HEK293 (cell line): Measurements from ENCODE around the gene KLHL12.

Experiments used
- CTCF ChIA-PET: fragments of 350-600 bp; formaldehyde crosslinking; extraction: SDS; loops from one replicate; lab custom pipeline; 2021; ENCODE audit warnings: antibody characterized with exemption; lab: Yijun Ruan, JAX
- POLR2A ChIA-PET: fragments of 300-600 bp; formaldehyde crosslinking; extraction: SDS; loops from one replicate; lab custom pipeline; 2020; ENCODE audit warnings: antibody characterized with exemption, inconsistent platforms; lab: Yijun Ruan, JAX
- H3K27ac ChIP-seq: fragments of 200-500 bp; sonication (Bioruptor generic); 2 replicates; pipeline ENCODE4 v1.5.1; 2014; ENCODE audit warnings: low read depth, low read length, control low read depth, inconsistent platforms; ENCODE audit errors: extremely low read depth
- H3K36me3 ChIP-seq, 2 experiments: fragments of 200-500 bp in 1 of 2; sonication (Bioruptor generic) in 1 of 2; 1 replicate in 1 of 2; 2 replicates in 1 of 2; pipeline ENCODE4 v1.5.1; 2014 to 2017; ENCODE audit warnings: inconsistent platforms in 2 of 2, low read length in 2 of 2; ENCODE audit not compliant: control insufficient read depth in 2 of 2, insufficient read depth in 1 of 2
- H3K4me1 ChIP-seq: fragments of 200-500 bp; sonication (Bioruptor generic); 2 replicates; pipeline ENCODE4 v1.5.1; 2014; ENCODE audit warnings: mild to moderate bottlenecking, low read length, inconsistent platforms; ENCODE audit not compliant: control insufficient read depth, insufficient read depth
- H3K4me3 ChIP-seq: 2 replicates; pipeline ENCODE4 v1.5.1; 2011; ENCODE audit warnings: low read depth, mild to moderate bottlenecking, control low read depth, low read length, moderate library complexity
- H3K9me3 ChIP-seq: fragments of 200-500 bp; sonication (Bioruptor generic); 2 replicates; pipeline ENCODE4 v1.5.1; 2014; ENCODE audit warnings: low read depth, low read length, inconsistent platforms; ENCODE audit not compliant: control insufficient read depth, insufficient read depth
- FEZF1 ChIP-seq: fragments of 450-650 bp; formaldehyde crosslinking; IDR thresholded peaks from 2 replicates; pipeline ENCODE4 v1.5.1; 2016; ENCODE audit warnings: missing biosample characterization, missing genetic modification characterization
- KLF16 ChIP-seq: fragments of 450-650 bp; formaldehyde crosslinking; IDR thresholded peaks from 2 replicates; pipeline ENCODE4 v1.5.1; 2017; ENCODE audit warnings: missing biosample characterization, missing genetic modification characterization
- MYNN ChIP-seq: fragments of 450-650 bp; formaldehyde crosslinking; IDR thresholded peaks from 2 replicates; pipeline ENCODE4 v1.5.1; 2016; ENCODE audit warnings: missing biosample characterization, missing genetic modification characterization, borderline replicate concordance
- TRIM28 ChIP-seq: IDR thresholded peaks from 2 replicates; pipeline ENCODE4 v1.6.1; 2011; ENCODE audit warnings: low read length, control low read depth, borderline replicate concordance
- ZBTB21 ChIP-seq: fragments of 450-650 bp; formaldehyde crosslinking; IDR thresholded peaks from 2 replicates; pipeline ENCODE4 v1.5.1; 2017; ENCODE audit warnings: missing biosample characterization, missing genetic modification characterization
- ZFHX2 ChIP-seq: fragments of 450-650 bp; formaldehyde crosslinking; conservative IDR thresholded peaks from 2 replicates; pipeline ENCODE4 v1.5.1; 2016; ENCODE audit warnings: missing biosample characterization, missing genetic modification characterization
- ZNF121 ChIP-seq: fragments of 450-650 bp; formaldehyde crosslinking; IDR thresholded peaks from 2 replicates; pipeline ENCODE4 v1.5.1; 2016; ENCODE audit warnings: missing biosample characterization, missing genetic modification characterization
- ZNF140 ChIP-seq: fragments of 450-650 bp; formaldehyde crosslinking; IDR thresholded peaks from 2 replicates; pipeline ENCODE4 v1.5.1; 2016; ENCODE audit warnings: missing biosample characterization, missing genetic modification characterization
- ZNF146 ChIP-seq: fragments of 450-650 bp; formaldehyde crosslinking; IDR thresholded peaks from 2 replicates; pipeline ENCODE4 v1.5.1; 2016; ENCODE audit warnings: missing biosample characterization, missing genetic modification characterization
- ZNF23 ChIP-seq: fragments of 450-650 bp; formaldehyde crosslinking; IDR thresholded peaks from 2 replicates; pipeline ENCODE4 v1.5.1; 2016; ENCODE audit warnings: missing biosample characterization, missing genetic modification characterization, borderline replicate concordance
- ZNF248 ChIP-seq: fragments of 450-650 bp; formaldehyde crosslinking; IDR thresholded peaks from 2 replicates; pipeline ENCODE4 v1.5.1; 2017; ENCODE audit warnings: missing biosample characterization, missing genetic modification characterization
- ZNF423 ChIP-seq: fragments of 450-650 bp; formaldehyde crosslinking; IDR thresholded peaks from 2 replicates; pipeline ENCODE4 v1.5.1; 2016; ENCODE audit warnings: missing biosample characterization, missing genetic modification characterization
- ZNF48 ChIP-seq: fragments of 450-650 bp; formaldehyde crosslinking; IDR thresholded peaks from 2 replicates; pipeline ENCODE4 v1.5.1; 2016; ENCODE audit warnings: missing biosample characterization, missing genetic modification characterization
- ZNF530 ChIP-seq: fragments of 450-650 bp; formaldehyde crosslinking; IDR thresholded peaks from 2 replicates; pipeline ENCODE4 v1.5.1; 2016; ENCODE audit warnings: low read depth, missing biosample characterization, missing genetic modification characterization
- ZNF777 ChIP-seq: fragments of 450-650 bp; formaldehyde crosslinking; IDR thresholded peaks from 2 replicates; pipeline ENCODE4 v1.5.1; 2017; ENCODE audit warnings: missing biosample characterization, missing genetic modification characterization, borderline replicate concordance
- ZNF843 ChIP-seq: fragments of 450-650 bp; formaldehyde crosslinking; IDR thresholded peaks from 2 replicates; pipeline ENCODE4 v1.5.1; 2016; ENCODE audit warnings: missing biosample characterization, missing genetic modification characterization
- TF ChIP-seq, protein P1 (sequence below): fragments of 450-650 bp; formaldehyde crosslinking; IDR thresholded peaks from 2 replicates; pipeline ENCODE4 v1.5.1; 2016; ENCODE audit warnings: missing biosample characterization, missing genetic modification characterization
- TF ChIP-seq, protein P2 (sequence below): fragments of 450-650 bp; formaldehyde crosslinking; IDR thresholded peaks from 2 replicates; pipeline ENCODE4 v1.5.1; 2016; ENCODE audit warnings: missing biosample characterization, missing genetic modification characterization

Gene KLHL12

DNA sequence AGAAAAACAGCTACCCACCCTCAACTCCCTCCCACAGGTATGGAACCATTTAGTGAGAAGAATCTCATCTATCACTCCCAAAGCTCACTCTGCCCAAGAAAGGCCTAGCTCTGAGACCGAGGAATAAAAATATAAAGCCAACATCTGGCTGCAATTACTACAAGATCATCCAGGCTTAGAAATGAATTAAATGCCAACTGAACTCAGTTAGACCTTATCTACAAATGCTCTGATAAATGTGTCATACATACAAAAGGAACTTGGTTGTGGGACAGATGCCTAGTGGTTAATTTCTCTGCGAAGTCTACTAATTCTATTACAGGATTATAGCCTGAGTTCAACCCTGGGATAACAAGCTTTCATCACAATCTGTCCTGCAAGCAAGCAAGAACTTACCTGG is 24.4 kb upstream of the KLHL12 start:
- ChIA-PET CTCF (interaction anchor here (0.8 to 1.1 kb wide), 2 partner anchors 8 to 13 kb away, joined by 4 to 5 read pairs; no protein-coding TSS in a partner anchor), POLR2A (no interaction called here)
- Histone ChIP-seq H3K9me3 (no peaks in the 10 kb centered on the region), H3K4me3 (no peak overlapping the region), H3K4me1 (no peaks in the 10 kb centered on the region), H3K27ac (no peak overlapping the region), H3K36me3 (peaks cover 18 to 78% of the 10 kb centered on the region in 2 experiments)
- TF ChIP-seq ZNF23 (tag by site-specific recombination) (no peak), ZNF248 (tag by site-specific recombination) (no peak), ZBTB21 (no peak)

DNA sequence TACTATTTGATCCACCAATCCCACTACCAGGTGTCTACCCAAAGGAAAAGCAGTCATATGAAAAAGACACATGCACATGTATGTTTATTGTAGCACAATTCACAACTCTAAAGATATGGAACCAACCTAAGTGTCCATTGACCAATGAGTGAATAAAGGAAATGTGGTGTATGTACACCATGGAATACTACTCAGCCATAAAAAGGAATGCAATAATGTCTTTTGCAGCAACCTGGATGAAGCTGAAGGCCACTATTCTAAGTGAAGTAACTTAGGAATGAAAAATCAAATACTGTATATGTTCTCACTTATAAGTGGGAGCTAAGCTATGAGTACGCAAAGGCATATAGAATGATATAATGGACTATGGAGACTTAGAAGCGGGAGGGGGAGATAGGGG is 18.4 kb upstream of the KLHL12 start:
- ChIA-PET CTCF (interaction anchor here (0.7 kb wide), 1 partner anchor 22 kb away, joined by 3 read pairs; the partner anchor contains the start of gene CYB5R1), POLR2A (no interaction called here)
- Histone ChIP-seq H3K36me3 (peaks cover 25 to 94% of the 10 kb centered on the region in 2 experiments), H3K4me3 (no peak overlapping the region), H3K27ac (no peak overlapping the region), H3K4me1 (no peaks in the 10 kb centered on the region), H3K9me3 (no peaks in the 10 kb centered on the region)
- no peak for TF ChIP-seq TRIM28
- TF ChIP-seq ZNF146: peak; percentile 92
- TF ChIP-seq, all 188 proteins: peak for 1

DNA sequence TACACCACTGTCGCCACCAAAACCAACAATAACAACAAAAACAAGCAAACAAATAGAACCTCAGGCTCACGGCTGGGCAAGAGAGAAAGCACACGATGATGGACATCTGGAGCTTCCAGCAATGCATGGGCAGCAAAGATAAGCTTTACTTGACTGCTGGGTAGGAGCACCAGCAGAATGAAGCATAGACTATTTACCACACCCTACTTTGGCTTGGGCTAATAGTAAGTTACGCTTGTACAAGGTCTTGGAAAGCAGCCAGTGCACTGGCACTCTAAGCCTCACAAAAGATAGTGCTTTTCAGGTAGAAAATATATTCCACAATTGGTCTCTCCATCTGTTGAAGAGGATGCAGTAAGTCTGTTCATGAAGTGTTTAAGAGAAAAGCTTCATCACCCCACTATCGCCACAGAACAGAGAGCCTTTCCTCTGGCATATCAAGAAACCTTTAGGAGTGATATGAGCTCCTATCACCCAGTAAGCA is 17.4 kb upstream of the KLHL12 start:
- Histone ChIP-seq H3K9me3 (no peaks in the 10 kb centered on the region), H3K4me3 (no peak overlapping the region), H3K4me1 (no peaks in the 10 kb centered on the region), H3K36me3 (peaks cover 21 to 90% of the 10 kb centered on the region in 2 experiments), H3K27ac (no peak overlapping the region)
- ChIA-PET POLR2A (no interaction called here), CTCF (interaction anchor here (0.6 to 0.8 kb wide), 2 partner anchors 55 to 1720 kb away, joined by 3 to 4 read pairs; no protein-coding TSS in a partner anchor)
- TF ChIP-seq ZNF140 (no peak), ZNF423 (tag by site-specific recombination) (no peak), ZNF121 (tag by site-specific recombination) (no peak)

DNA sequence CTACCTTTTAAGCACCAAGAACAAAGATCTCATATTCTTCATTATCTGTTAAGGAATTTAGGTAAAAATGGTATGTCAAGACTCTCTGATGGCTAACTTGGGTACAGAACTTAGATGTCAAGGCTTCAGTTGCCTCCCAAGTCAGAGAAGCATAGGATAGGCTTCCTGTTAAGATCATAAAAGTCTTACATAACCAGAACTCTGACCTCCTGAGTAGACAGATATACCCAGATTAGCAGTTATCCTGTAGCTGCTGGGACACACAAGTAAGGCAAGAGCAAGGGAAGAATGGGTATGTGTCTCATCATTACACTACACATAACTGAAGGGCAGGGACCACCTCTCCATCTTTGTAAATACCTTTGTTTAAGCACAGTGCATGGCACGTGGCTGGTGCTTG is 15.4 kb upstream of the KLHL12 start:
- TF ChIP-seq ZNF777 (tag by site-specific recombination) (no peak), ZNF48 (no peak), ZFHX2 (tag by site-specific recombination) (no peak), ZNF530 (tag by site-specific recombination) (no peak), FEZF1 (tag by site-specific recombination) (no peak), KLF16 (no peak), ZNF843 (tag by site-specific recombination) (no peak), MYNN (tag by site-specific recombination) (no peak)
- TF ChIP-seq, protein P1, sequence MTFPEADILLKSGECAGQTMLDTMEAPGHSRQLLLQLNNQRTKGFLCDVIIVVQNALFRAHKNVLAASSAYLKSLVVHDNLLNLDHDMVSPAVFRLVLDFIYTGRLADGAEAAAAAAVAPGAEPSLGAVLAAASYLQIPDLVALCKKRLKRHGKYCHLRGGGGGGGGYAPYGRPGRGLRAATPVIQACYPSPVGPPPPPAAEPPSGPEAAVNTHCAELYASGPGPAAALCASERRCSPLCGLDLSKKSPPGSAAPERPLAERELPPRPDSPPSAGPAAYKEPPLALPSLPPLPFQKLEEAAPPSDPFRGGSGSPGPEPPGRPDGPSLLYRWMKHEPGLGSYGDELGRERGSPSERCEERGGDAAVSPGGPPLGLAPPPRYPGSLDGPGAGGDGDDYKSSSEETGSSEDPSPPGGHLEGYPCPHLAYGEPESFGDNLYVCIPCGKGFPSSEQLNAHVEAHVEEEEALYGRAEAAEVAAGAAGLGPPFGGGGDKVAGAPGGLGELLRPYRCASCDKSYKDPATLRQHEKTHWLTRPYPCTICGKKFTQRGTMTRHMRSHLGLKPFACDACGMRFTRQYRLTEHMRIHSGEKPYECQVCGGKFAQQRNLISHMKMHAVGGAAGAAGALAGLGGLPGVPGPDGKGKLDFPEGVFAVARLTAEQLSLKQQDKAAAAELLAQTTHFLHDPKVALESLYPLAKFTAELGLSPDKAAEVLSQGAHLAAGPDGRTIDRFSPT: no peak
- TF ChIP-seq, protein P2, sequence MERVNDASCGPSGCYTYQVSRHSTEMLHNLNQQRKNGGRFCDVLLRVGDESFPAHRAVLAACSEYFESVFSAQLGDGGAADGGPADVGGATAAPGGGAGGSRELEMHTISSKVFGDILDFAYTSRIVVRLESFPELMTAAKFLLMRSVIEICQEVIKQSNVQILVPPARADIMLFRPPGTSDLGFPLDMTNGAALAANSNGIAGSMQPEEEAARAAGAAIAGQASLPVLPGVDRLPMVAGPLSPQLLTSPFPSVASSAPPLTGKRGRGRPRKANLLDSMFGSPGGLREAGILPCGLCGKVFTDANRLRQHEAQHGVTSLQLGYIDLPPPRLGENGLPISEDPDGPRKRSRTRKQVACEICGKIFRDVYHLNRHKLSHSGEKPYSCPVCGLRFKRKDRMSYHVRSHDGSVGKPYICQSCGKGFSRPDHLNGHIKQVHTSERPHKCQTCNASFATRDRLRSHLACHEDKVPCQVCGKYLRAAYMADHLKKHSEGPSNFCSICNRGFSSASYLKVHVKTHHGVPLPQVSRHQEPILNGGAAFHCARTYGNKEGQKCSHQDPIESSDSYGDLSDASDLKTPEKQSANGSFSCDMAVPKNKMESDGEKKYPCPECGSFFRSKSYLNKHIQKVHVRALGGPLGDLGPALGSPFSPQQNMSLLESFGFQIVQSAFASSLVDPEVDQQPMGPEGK (tag by site-specific recombination): no peak
- Histone ChIP-seq H3K27ac (no peak overlapping the region), H3K4me1 (no peaks in the 10 kb centered on the region), H3K4me3 (no peak overlapping the region), H3K9me3 (no peaks in the 10 kb centered on the region), H3K36me3 (peaks cover 10 to 74% of the 10 kb centered on the region in 2 experiments; a peak in 2 of 3 replicates)
- POLR2A ChIA-PET: interaction anchor here (1.0 kb wide), 1 partner anchor 12 kb away, joined by 4 read pairs; no protein-coding TSS in a partner anchor
- CTCF ChIA-PET: no interaction called here
